ENCODE data around the gene KCTD1. TPM values are rescaled to one million over a fixed set of nuclear protein-coding genes. Genes with fewer than 3 reads are reported as not detected.

The KCTD1 gene
- polyA plus RNA-seq, 1 donor from 2014 or later, result 32.0 TPM

DNA sequence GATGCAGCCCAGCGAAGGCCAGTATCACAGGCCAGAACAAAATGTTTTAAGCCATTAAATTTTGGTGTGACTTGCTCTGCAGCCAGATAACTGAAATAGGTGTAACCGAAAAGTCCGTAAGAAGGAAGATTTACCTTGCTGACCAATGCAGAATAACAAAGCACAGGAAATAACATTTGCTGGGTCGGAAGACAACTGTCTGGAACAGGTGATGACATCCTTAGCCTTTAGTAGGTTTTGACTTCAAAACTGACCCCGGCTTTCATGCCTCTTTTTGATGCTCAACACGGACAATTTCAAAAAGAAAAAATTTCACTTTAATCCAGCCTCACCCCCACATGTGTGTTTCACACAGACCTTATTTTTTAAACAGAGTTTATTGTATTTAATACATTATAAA, 93.7 kb downstream of the KCTD1 start:
- TF ChIP-seq TAF1 (IDR thresholded peaks at IDR 0.05; ENCODE audit: low read depth), result no peak
- no peak for TF ChIP-seq POLR2AphosphoS5 (IDR thresholded peaks at IDR 0.05)
- TF ChIP-seq EZH2 (IDR thresholded peaks at IDR 0.05; ENCODE audit: borderline replicate concordance, insufficient read depth, low read length, poor library complexity, severe bottlenecking), result no peak
- no peak for TF ChIP-seq EP300 (conservative IDR thresholded peaks at IDR 0.05; ENCODE audit: poor library complexity, severe bottlenecking)
- TF ChIP-seq RAD21 (conservative IDR thresholded peaks at IDR 0.05), result no peak
- TF ChIP-seq, protein P1, sequence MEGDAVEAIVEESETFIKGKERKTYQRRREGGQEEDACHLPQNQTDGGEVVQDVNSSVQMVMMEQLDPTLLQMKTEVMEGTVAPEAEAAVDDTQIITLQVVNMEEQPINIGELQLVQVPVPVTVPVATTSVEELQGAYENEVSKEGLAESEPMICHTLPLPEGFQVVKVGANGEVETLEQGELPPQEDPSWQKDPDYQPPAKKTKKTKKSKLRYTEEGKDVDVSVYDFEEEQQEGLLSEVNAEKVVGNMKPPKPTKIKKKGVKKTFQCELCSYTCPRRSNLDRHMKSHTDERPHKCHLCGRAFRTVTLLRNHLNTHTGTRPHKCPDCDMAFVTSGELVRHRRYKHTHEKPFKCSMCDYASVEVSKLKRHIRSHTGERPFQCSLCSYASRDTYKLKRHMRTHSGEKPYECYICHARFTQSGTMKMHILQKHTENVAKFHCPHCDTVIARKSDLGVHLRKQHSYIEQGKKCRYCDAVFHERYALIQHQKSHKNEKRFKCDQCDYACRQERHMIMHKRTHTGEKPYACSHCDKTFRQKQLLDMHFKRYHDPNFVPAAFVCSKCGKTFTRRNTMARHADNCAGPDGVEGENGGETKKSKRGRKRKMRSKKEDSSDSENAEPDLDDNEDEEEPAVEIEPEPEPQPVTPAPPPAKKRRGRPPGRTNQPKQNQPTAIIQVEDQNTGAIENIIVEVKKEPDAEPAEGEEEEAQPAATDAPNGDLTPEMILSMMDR (IDR thresholded peaks at IDR 0.05; ENCODE audit: poor library complexity, severe bottlenecking), result no peak
- TF ChIP-seq MXI1 (conservative IDR thresholded peaks at IDR 0.05; ENCODE audit: poor library complexity, severe bottlenecking), result no peak
- no peak for TF ChIP-seq SMC3 (conservative IDR thresholded peaks at IDR 0.05; ENCODE audit: poor library complexity)
- TF ChIP-seq, protein P2, sequence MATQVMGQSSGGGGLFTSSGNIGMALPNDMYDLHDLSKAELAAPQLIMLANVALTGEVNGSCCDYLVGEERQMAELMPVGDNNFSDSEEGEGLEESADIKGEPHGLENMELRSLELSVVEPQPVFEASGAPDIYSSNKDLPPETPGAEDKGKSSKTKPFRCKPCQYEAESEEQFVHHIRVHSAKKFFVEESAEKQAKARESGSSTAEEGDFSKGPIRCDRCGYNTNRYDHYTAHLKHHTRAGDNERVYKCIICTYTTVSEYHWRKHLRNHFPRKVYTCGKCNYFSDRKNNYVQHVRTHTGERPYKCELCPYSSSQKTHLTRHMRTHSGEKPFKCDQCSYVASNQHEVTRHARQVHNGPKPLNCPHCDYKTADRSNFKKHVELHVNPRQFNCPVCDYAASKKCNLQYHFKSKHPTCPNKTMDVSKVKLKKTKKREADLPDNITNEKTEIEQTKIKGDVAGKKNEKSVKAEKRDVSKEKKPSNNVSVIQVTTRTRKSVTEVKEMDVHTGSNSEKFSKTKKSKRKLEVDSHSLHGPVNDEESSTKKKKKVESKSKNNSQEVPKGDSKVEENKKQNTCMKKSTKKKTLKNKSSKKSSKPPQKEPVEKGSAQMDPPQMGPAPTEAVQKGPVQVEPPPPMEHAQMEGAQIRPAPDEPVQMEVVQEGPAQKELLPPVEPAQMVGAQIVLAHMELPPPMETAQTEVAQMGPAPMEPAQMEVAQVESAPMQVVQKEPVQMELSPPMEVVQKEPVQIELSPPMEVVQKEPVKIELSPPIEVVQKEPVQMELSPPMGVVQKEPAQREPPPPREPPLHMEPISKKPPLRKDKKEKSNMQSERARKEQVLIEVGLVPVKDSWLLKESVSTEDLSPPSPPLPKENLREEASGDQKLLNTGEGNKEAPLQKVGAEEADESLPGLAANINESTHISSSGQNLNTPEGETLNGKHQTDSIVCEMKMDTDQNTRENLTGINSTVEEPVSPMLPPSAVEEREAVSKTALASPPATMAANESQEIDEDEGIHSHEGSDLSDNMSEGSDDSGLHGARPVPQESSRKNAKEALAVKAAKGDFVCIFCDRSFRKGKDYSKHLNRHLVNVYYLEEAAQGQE (IDR thresholded peaks at IDR 0.05; ENCODE audit: borderline replicate concordance), result no peak
- no peak overlapping the region for H2AFZ ChIP-seq (ENCODE audit: low read depth, low read length)
- H3K4me2 ChIP-seq (ENCODE audit: low read length), result no peak overlapping the region
- H3K9me3 ChIP-seq (ENCODE audit: low read length), result no peaks in the 10 kb centered on the region
- no peaks in the 10 kb centered on the region for H3K79me2 ChIP-seq (replicated peaks; ENCODE audit: insufficient read depth, low read length)
- no peak overlapping the region for H3K4me3 ChIP-seq (ENCODE audit: low read length)
- no peaks in the 10 kb centered on the region for H3F3A ChIP-seq (ENCODE audit: insufficient read depth, low read length, poor library complexity, severe bottlenecking)
- H3K36me3 ChIP-seq (ENCODE audit: insufficient read depth, low read length), result peaks cover 9% of the 10 kb centered on the region
- no peak overlapping the region for H3K9ac ChIP-seq (ENCODE audit: low read length)
- no peaks in the 10 kb centered on the region for H3K27me3 ChIP-seq (ENCODE audit: insufficient read depth, low read depth, low read length)
- no peaks in the 10 kb centered on the region for H4K20me1 ChIP-seq (ENCODE audit: insufficient read depth)
- H3K9me2 ChIP-seq (ENCODE audit: insufficient read depth, low read length), result no peaks in the 10 kb centered on the region
- no peak overlapping the region for H3K27ac ChIP-seq (ENCODE audit: low read length)

DNA sequence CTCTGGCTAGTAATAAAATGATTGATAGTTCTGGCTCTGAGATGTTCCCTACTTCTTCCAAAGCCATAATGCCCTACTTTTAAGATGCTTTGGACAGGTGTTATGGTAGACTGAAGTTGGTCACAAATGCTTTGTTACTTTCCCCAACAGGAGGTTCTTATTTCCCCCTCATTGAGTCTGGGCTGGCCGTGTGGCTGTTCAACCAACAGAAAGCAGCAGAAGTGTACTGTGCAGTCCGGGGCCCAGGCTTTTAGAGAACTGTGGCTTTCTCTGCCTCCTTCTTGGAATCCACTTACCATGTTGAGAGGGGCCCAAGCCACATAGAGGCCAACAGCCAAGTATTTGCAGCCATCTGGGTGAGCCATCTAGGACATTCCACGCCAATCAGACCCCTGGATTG, 94.2 kb downstream of the KCTD1 start:
- Histone ChIP-seq H3F3A (ENCODE audit: insufficient read depth, low read length, poor library complexity, severe bottlenecking) (no peaks in the 10 kb centered on the region), H3K27me3 (ENCODE audit: insufficient read depth, low read depth, low read length) (no peaks in the 10 kb centered on the region), H3K9me3 (ENCODE audit: low read length) (no peaks in the 10 kb centered on the region), H3K36me3 (ENCODE audit: insufficient read depth, low read length) (peaks cover 9% of the 10 kb centered on the region), H4K20me1 (ENCODE audit: insufficient read depth) (no peaks in the 10 kb centered on the region), H2AFZ (ENCODE audit: low read depth, low read length) (no peak overlapping the region), H3K4me3 (ENCODE audit: low read length) (no peak overlapping the region), H3K79me2 (replicated peaks; ENCODE audit: insufficient read depth, low read length) (no peaks in the 10 kb centered on the region), H3K4me2 (ENCODE audit: low read length) (no peak overlapping the region), H3K9me2 (ENCODE audit: insufficient read depth, low read length) (no peaks in the 10 kb centered on the region), H3K27ac (ENCODE audit: low read length) (no peak overlapping the region), H3K9ac (ENCODE audit: low read length) (no peak overlapping the region)
- TF ChIP-seq POLR2AphosphoS5 (IDR thresholded peaks at IDR 0.05), result no peak
- TF ChIP-seq MXI1 (conservative IDR thresholded peaks at IDR 0.05; ENCODE audit: poor library complexity, severe bottlenecking), result no peak
- no peak for TF ChIP-seq EZH2 (IDR thresholded peaks at IDR 0.05; ENCODE audit: borderline replicate concordance, insufficient read depth, low read length, poor library complexity, severe bottlenecking)
- no peak for TF ChIP-seq EP300 (conservative IDR thresholded peaks at IDR 0.05; ENCODE audit: poor library complexity, severe bottlenecking)
- no peak for TF ChIP-seq RAD21 (conservative IDR thresholded peaks at IDR 0.05)
- no peak for TF ChIP-seq TAF1 (IDR thresholded peaks at IDR 0.05; ENCODE audit: low read depth)
- no peak for TF ChIP-seq SMC3 (conservative IDR thresholded peaks at IDR 0.05; ENCODE audit: poor library complexity)
- TF ChIP-seq, protein P1 (IDR thresholded peaks at IDR 0.05; ENCODE audit: poor library complexity, severe bottlenecking), result no peak
- TF ChIP-seq, protein P2 (IDR thresholded peaks at IDR 0.05; ENCODE audit: borderline replicate concordance), result no peak
